ENCODE data around the gene STXBP4.

Gene STXBP4

GRCh38 chr17:55167024-55167725 lies 198.6 kb downstream of the STXBP4 start:
- Mint-ChIP-seq H3K9me3 (peaks cover 2% of the 10 kb centered on the region), H3K27me3 (ENCODE audit: low read depth) (no peaks in the 10 kb centered on the region), H3K36me3 (ENCODE audit: low read depth) (peaks cover 14% of the 10 kb centered on the region), H3K4me3 (no peak overlapping the region), H3K27ac (peak overlapping the region in 1 of 3 experiments; percentile 4), H3K4me1 (peaks cover 11% of the 10 kb centered on the region)
- no peak for TF ChIP-seq CTCF (IDR thresholded peaks at IDR 0.05; ENCODE audit: unreplicated experiment in 3 of 3)

GRCh38 chr17:55168958-55169687 lies 200.6 kb downstream of the STXBP4 start:
- Mint-ChIP-seq H3K9me3 (peaks cover 11% of the 10 kb centered on the region), H3K4me1 (peaks cover 11% of the 10 kb centered on the region), H3K4me3 (no peak overlapping the region), H3K36me3 (ENCODE audit: low read depth) (peaks cover 17% of the 10 kb centered on the region), H3K27ac (peak overlapping the region in 1 of 3 experiments; percentile 67), H3K27me3 (ENCODE audit: low read depth) (no peaks in the 10 kb centered on the region)
- TF ChIP-seq CTCF (IDR thresholded peaks at IDR 0.05; ENCODE audit: unreplicated experiment in 3 of 3) = no peak

- peaks cover 23% of the 10 kb centered on the region for H3K36me3 Mint-ChIP-seq (ENCODE audit: low read depth)
- no peaks in the 10 kb centered on the region for H3K27me3 Mint-ChIP-seq (ENCODE audit: low read depth)
- H3K27ac Mint-ChIP-seq = no peak overlapping the region
- H3K4me1 Mint-ChIP-seq = peaks cover 28% of the 10 kb centered on the region
- no peak for TF ChIP-seq CTCF (IDR thresholded peaks at IDR 0.05; ENCODE audit: unreplicated experiment in 3 of 3)
- no peak overlapping the region for H3K4me3 Mint-ChIP-seq
- peaks cover 17% of the 10 kb centered on the region for H3K9me3 Mint-ChIP-seq
These were observed 203.2 kb downstream of the STXBP4 start for GRCh38 chr17:55171634-55172328.

- Mint-ChIP-seq H3K36me3 (ENCODE audit: low read depth) (peaks cover 23% of the 10 kb centered on the region), H3K27me3 (ENCODE audit: low read depth) (no peaks in the 10 kb centered on the region), H3K4me1 (peaks cover 29% of the 10 kb centered on the region), H3K9me3 (peaks cover 17% of the 10 kb centered on the region), H3K4me3 (no peak overlapping the region), H3K27ac (no peak overlapping the region)
- TF ChIP-seq CTCF (IDR thresholded peaks at IDR 0.05; ENCODE audit: unreplicated experiment in 3 of 3) = no peak
These were observed 204.0 kb downstream of the STXBP4 start for GRCh38 chr17:55172612-55173011.

- Mint-ChIP-seq H3K4me1 (peaks cover 29% of the 10 kb centered on the region), H3K27ac (no peak overlapping the region), H3K27me3 (ENCODE audit: low read depth) (no peaks in the 10 kb centered on the region), H3K9me3 (peaks cover 17% of the 10 kb centered on the region), H3K36me3 (ENCODE audit: low read depth) (peaks cover 23% of the 10 kb centered on the region), H3K4me3 (no peak overlapping the region)
- no peak for TF ChIP-seq CTCF (IDR thresholded peaks at IDR 0.05; ENCODE audit: unreplicated experiment in 3 of 3)
These were observed 205.6 kb downstream of the STXBP4 start for GRCh38 chr17:55174133-55174532.

All from nephron (organoid).